Measurements from ENCODE around the gene UQCC3.

DNA sequence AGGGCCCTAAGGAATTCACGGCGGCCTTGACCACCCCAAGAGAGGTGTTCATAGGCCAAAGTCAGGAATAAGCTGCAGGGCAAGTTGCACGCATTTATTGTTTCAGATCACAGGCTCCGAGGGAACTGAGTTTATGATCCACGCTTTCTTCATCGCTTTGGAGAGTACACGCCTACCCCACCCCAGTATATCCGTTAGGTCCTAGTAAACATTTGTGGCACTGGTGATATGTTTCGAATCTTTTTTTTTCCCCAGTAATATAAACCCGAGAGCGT is 25.9 kb upstream of the UQCC3 start:
- TF ChIP-seq, protein P1, sequence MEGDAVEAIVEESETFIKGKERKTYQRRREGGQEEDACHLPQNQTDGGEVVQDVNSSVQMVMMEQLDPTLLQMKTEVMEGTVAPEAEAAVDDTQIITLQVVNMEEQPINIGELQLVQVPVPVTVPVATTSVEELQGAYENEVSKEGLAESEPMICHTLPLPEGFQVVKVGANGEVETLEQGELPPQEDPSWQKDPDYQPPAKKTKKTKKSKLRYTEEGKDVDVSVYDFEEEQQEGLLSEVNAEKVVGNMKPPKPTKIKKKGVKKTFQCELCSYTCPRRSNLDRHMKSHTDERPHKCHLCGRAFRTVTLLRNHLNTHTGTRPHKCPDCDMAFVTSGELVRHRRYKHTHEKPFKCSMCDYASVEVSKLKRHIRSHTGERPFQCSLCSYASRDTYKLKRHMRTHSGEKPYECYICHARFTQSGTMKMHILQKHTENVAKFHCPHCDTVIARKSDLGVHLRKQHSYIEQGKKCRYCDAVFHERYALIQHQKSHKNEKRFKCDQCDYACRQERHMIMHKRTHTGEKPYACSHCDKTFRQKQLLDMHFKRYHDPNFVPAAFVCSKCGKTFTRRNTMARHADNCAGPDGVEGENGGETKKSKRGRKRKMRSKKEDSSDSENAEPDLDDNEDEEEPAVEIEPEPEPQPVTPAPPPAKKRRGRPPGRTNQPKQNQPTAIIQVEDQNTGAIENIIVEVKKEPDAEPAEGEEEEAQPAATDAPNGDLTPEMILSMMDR (conservative IDR thresholded peaks at IDR 0.05; ENCODE audit: low read length) = no peak
- TF ChIP-seq EZH2phosphoT487 (IDR thresholded peaks at IDR 0.05; ENCODE audit: borderline replicate concordance) = no peak

Measured in Loucy (cell line).